Activated T-helper 1 cell treated with Interleukin-2 at 50 U/mL for 16 hours (primary cell): ENCODE results near the gene RALGAPB.
"Not testable (repeated sequence)": the region's sequence is repeated elsewhere in the genome, so short reads cannot be mapped to it uniquely, and the experiment has no call there.

Source experiments
- DNase-seq: peaks from one replicate; pipeline ENCODE4 v3.0.0-alpha.2; 2020; ENCODE audit warnings: low read depth

The RALGAPB gene

GRCh38 chr20:38497246-38497935 is 24.7 kb downstream of the RALGAPB start:
- no peak for DNase-seq

GRCh38 chr20:38498909-38499308 is 26.3 kb downstream of the RALGAPB start:
- no peak for DNase-seq

DNA sequence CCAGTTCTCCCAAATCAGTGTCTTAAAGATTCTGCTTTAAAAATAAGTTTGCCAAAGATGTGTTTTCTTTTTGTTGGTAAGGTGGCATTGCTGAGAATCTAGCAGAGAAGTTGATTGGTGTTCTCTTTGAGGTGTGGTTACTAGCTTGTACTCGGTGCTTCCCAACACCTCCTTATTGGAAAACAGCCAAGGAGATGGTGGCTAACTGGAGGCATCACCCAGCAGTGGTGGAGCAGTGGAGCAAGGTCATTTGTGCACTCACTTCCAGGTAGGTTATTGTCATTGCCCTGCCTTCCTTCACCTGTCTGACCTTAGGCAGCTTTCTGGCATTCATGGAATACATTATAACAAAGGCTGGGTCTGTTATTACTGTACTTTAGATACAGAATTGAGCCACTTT is 26.7 kb downstream of the RALGAPB start:
- DNase-seq = no peak

- DNase-seq = no peak
Observed at GRCh38 chr20:38501858-38502436, 29.3 kb downstream of the RALGAPB start.

GRCh38 chr20:38504368-38505090 is 31.9 kb downstream of the RALGAPB start:
- DNase-seq = no peak

GRCh38 chr20:38505091-38505455 is 32.4 kb downstream of the RALGAPB start:
- no peak for DNase-seq

DNA sequence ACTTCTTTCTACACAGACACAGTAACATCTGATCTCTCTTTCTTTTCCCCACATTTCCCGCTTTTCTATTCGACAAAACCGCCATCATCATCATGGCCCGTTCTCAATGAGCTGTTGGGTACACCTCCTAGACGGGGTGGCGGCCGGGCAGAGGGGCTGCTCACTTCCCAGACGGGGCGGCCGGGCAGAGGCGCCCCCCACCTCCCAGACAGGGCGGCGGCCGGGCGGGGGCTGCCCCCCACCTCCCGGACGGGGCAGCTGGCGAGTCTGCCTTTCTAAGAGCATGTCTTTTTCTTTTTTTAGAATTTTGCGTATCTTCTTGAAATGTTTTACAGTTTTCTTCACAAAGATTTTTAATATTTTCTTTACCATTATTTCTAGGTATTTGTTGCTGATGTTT is 39.1 kb downstream of the RALGAPB start:
- not testable (repeated sequence) for DNase-seq

- DNase-seq = no peak
Observed at GRCh38 chr20:38514185-38514584, 41.5 kb downstream of the RALGAPB start.

DNA sequence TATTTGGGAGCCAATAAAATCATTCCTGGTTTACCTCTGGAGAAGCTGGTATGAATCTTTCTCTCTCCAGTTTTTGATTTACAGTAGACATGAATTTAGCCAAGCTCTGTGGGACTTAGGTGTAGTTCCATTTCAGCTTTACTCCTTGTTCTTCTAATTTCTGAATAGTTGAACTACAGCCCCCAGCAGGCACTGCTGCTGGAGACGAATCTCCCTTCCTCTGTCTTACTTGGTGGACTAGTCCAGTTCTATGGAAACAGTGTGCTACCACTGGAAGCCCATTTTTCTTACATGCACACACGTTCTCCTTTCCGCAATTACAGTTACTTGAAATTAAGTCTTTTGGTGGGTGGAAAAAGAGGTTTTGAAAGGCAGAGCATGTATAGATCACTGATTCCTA is 42.3 kb downstream of the RALGAPB start:
- no peak for DNase-seq

DNA sequence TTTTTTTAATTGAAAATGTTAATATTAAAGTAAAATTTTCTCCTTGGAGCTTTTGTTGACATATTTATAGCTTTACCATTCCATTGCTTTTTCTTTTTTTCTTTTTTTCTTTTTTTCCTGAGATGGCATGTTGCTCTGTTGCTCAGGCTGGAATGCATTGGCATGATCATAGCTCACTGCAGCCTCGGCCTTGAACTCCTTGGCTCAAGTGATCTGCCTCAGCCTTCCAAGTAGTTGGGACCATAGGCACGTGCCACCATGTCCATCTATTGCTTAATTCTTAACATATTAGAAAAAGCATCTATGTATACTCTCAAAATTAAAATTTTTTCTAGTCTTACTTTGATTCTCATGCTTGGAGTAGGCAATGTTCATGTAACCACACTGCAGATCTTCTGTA is 43.0 kb downstream of the RALGAPB start:
- DNase-seq = no peak

- no peak for DNase-seq
Observed at GRCh38 chr20:38519426-38519825, 46.8 kb downstream of the RALGAPB start.

DNA sequence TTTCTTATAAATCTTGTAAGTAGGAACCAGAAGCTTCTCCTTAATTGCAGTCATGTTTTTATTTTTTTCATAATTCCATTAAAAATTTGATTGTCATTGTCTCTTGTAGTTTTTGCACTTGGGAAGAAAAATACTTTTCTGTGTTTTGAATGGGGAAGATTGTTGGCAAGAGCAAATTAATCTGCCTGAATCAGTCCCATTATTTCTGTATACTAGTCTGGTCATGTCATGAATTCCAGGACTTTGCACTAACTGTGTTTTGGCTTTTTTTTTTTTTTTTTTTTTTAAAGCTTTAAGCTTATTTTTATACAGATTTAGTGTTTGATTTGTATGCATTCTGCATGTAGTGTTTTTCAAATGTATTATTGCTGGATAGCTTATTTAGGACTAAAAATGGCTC is 47.6 kb downstream of the RALGAPB start:
- DNase-seq = no peak

DNA sequence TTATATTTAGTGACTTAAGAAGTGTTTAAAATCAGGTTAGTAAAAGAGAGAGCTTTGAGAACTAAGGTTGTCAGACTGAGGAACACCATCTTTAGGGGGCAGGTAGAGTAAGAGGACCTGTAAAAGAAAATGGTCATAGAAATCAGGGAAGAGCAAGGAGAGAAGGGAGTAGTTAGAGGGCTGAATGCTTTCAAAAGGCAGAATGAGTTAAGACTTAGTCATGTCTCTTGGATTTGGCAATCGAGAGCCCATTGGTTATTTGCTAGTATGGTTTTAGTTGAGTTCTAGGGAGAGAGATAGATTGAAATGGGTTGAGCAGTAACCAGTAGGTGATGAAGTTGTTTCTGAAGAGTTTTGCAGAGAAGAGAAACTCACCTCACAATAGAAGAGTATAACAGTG is 51.1 kb downstream of the RALGAPB start:
- no peak for DNase-seq

GRCh38 chr20:38528167-38528566 is 55.5 kb downstream of the RALGAPB start:
- no peak for DNase-seq

DNA sequence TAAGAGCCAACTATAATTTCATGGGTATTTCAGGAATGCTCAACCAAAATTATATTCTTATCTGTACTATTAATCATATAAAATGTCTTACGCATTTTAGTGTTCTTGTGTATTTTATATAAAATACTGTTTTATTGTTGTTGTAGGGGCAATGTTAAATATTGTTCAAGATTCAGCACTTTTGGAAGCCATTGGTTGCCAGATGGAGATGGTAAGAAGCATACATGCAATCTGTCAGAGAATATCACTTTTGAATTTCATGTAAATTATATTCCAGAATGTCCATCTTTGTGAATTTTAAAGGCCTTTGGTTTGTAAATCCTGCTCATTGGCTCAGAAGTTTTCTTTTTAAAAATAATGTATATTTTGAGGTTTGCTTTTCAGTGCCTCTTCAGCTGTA is 58.4 kb downstream of the RALGAPB start:
- no peak for DNase-seq

- DNase-seq = no peak
Observed at GRCh38 chr20:38534756-38535155, 62.1 kb downstream of the RALGAPB start.

DNA sequence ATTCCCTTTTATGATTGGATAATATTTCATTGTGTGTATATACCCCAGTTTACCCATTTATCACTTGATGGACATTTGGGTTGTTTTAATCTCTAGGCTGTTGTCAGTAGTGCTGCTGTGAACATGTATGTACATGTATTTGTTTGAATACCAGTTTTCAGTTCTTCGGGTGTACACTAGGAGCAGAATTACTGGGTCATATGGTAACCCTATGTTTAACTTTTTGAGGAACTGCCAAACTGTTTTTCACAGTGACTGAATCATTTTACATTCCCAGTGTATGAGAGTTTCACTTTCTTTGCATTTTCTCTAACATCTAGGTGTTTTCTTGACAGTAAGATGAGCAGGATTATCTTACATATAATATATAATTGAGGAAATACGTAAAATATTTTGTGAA is 63.7 kb downstream of the RALGAPB start:
- no peak for DNase-seq

DNA sequence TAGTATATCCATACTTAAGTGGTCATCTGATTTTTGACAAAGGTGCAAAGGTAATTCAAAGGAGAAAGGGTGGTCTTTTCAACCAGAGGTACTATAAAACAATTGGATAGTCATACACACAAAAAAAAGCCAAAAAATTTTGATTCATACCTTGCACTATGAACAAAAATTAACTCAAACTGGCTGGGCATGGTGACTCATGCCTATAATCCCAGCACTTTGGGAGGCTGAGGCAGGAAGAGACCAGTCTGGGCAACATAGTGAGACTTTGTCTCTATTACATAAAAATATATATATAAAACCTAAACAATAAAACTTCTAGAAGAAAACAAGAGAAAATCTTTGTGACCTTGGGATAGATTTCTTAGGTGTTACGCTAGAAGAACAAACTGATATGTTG is 64.5 kb downstream of the RALGAPB start:
- DNase-seq = no peak

DNA sequence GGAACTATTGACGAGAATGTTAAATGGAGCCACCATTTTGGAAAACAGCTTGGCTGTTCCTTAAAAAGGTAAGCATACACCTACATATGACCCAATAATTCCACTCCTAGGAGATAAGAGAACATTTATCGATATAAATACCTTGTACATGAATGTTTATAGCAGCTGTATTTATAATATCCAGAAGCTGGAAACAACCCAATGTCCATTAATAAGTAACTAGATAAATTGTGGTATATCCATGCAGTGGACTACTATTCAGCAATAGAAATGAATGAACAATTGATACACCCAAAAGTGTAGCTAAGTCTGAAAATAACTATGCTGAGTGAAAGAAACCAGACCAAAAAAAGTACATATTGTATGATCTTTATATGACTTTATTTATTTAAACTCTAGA is 66.1 kb downstream of the RALGAPB start:
- DNase-seq = no peak

GRCh38 chr20:38543014-38543906 is 70.6 kb downstream of the RALGAPB start:
- DNase-seq = no peak

GRCh38 chr20:38545771-38546170 is 73.1 kb downstream of the RALGAPB start:
- no peak for DNase-seq

GRCh38 chr20:38547288-38548085 is 74.8 kb downstream of the RALGAPB start:
- no peak for DNase-seq
